SK-N-SH (cell line): ENCODE measurements around the gene CENPN. TPM values are rescaled to one million over a fixed set of nuclear protein-coding genes. Genes with fewer than 3 reads are reported as not detected.

Experiments used
- CTCF ChIA-PET: fragments of 300-600, 350-600 bp; formaldehyde crosslinking; extraction: SDS; loops from one replicate; lab custom pipeline; 2021; lab: Yijun Ruan, JAX
- POLR2A ChIA-PET: fragments of 350-600 bp; sonication (Branson Sonifier 250); formaldehyde crosslinking; extraction: SDS; loops from one replicate; lab custom pipeline; 2020; ENCODE audit warnings: antibody characterized with exemption, inconsistent platforms; lab: Yijun Ruan, JAX
- DNase-seq: peaks from one replicate; pipeline ENCODE4 v3.0.0; 2012
- H2AFZ ChIP-seq: fragments of 200-600 bp; sonication (generic); 2 replicates; pipeline ENCODE4 v1.8.1; 2016; ENCODE audit warnings: antibody characterized with exemption, mild to moderate bottlenecking, low read depth
- H3F3A ChIP-seq: fragments of 200-600 bp; sonication (generic); replicated peaks from 2 replicates; pipeline ENCODE3; 2016; ENCODE audit warnings: antibody characterized with exemption, mild to moderate bottlenecking; ENCODE audit not compliant: insufficient read depth
- H3K27ac ChIP-seq, 2 experiments: fragments of 200-500 bp in 1 of 2; fragments of 200-600 bp in 1 of 2; sonication (Bioruptor generic) in 1 of 2; sonication (generic), shearing (Covaris generic) in 1 of 2; 2 replicates each; pipeline versions ENCODE4 v1.5.1 to v1.6.1; 2014 to 2016; ENCODE audit warnings: low read depth in 2 of 2, inconsistent platforms in 1 of 2, low read length in 1 of 2, mild to moderate bottlenecking in 1 of 2, mixed read lengths in 1 of 2
- H3K27me3 ChIP-seq: fragments of 200-600 bp; sonication (generic), shearing (Covaris generic); 2 replicates; pipeline ENCODE4 v1.6.1; 2016; ENCODE audit warnings: mixed run types; ENCODE audit not compliant: insufficient read depth
- H3K36me3 ChIP-seq, 2 experiments: fragments of 200-500 bp in 1 of 2; fragments of 200-600 bp in 1 of 2; sonication (Bioruptor generic) in 1 of 2; sonication (generic) in 1 of 2; replicated peaks in 1 of 2; 2 replicates each; pipeline versions ENCODE3 to v1.5.1; 2014 to 2016; ENCODE audit warnings: low read length in 1 of 2, mild to moderate bottlenecking in 1 of 2; ENCODE audit not compliant: insufficient read depth in 2 of 2, control insufficient read depth in 1 of 2
- H3K4me1 ChIP-seq, 2 experiments: fragments of 200-500 bp in 1 of 2; fragments of 200-600 bp in 1 of 2; sonication (Bioruptor generic) in 1 of 2; sonication (generic), shearing (Covaris generic) in 1 of 2; 2 replicates each; pipeline versions ENCODE4 v1.5.1 to v1.6.1; 2014 to 2016; ENCODE audit warnings: low read depth in 1 of 2, low read length in 1 of 2, mixed run types in 1 of 2; ENCODE audit not compliant: insufficient read depth in 2 of 2, control insufficient read depth in 1 of 2
- H3K4me2 ChIP-seq: fragments of 200-600 bp; sonication (generic), shearing (Covaris generic); 2 replicates; pipeline ENCODE4 v1.6.1; 2017; ENCODE audit warnings: mixed run types
- H3K4me3 ChIP-seq, 2 experiments: fragments of 200-500 bp in 1 of 2; fragments of 200-600 bp in 1 of 2; sonication (Bioruptor generic) in 1 of 2; sonication (generic), shearing (Covaris generic) in 1 of 2; 2 replicates each; pipeline versions ENCODE4 v1.5.1 to v1.8.1; 2014 to 2016; ENCODE audit warnings: low read depth in 2 of 2, inconsistent platforms in 1 of 2, low read length in 1 of 2, mild to moderate bottlenecking in 1 of 2, mixed read lengths in 1 of 2, moderate library complexity in 1 of 2
- H3K79me2 ChIP-seq: fragments of 200-600 bp; sonication (generic); 2 replicates; pipeline ENCODE4 v1.8.1; 2017; ENCODE audit warnings: mild to moderate bottlenecking; ENCODE audit not compliant: insufficient read depth
- H3K9ac ChIP-seq: fragments of 200-600 bp; sonication (generic); 2 replicates; pipeline ENCODE4 v1.6.1; 2017; ENCODE audit warnings: mixed run types
- H3K9me2 ChIP-seq: fragments of 200-600 bp; sonication (generic); 2 replicates; pipeline ENCODE4 v1.6.1; 2017; ENCODE audit warnings: mixed run types
- H3K9me3 ChIP-seq: fragments of 200-600 bp; sonication (generic); 2 replicates; pipeline ENCODE4 v1.6.1; 2017; ENCODE audit warnings: mixed run types, mild to moderate bottlenecking, moderate library complexity
- H4K20me1 ChIP-seq: fragments of 200-600 bp; sonication (generic); 2 replicates; pipeline ENCODE4 v1.6.1; 2017; ENCODE audit warnings: mild to moderate bottlenecking, mixed run types; ENCODE audit not compliant: insufficient read depth
- CTCF ChIP-seq: fragments of 200-600 bp; sonication (generic); IDR thresholded peaks from 2 replicates; pipeline ENCODE4 v1.6.1; 2017; ENCODE audit warnings: antibody characterized with exemption, mild to moderate bottlenecking, moderate library complexity
- EP300 ChIP-seq, 2 experiments: IDR thresholded peaks; 2 replicates each; pipeline versions ENCODE4 v1.4.0 to v1.6.1; 2012; ENCODE audit warnings: borderline replicate concordance in 1 of 2, low read depth in 1 of 2, low read length in 1 of 2
- EZH2phosphoT487 ChIP-seq: fragments of 200-600 bp; sonication (generic); IDR thresholded peaks from 2 replicates; pipeline ENCODE4 v1.6.1; 2017; ENCODE audit warnings: low read depth, mixed run types, mild to moderate bottlenecking, antibody characterized with exemption, moderate library complexity, borderline replicate concordance
- FOSL2 ChIP-seq: IDR thresholded peaks from 2 replicates; pipeline ENCODE4 v1.4.0; 2012; ENCODE audit warnings: low read depth, mild to moderate bottlenecking, moderate library complexity, borderline replicate concordance
- GABPA ChIP-seq: IDR thresholded peaks from 2 replicates; pipeline ENCODE4 v1.4.0; 2012; ENCODE audit warnings: low read depth, mild to moderate bottlenecking
- MEF2A ChIP-seq: IDR thresholded peaks from 2 replicates; pipeline ENCODE4 v1.4.0; 2012; ENCODE audit warnings: low read depth, borderline replicate concordance
- MXI1 ChIP-seq: IDR thresholded peaks from 2 replicates; pipeline ENCODE4 v1.6.1; 2012; ENCODE audit warnings: mild to moderate bottlenecking, low read depth, low read length, improper control_type of control experiment
- NFIC ChIP-seq: IDR thresholded peaks from 2 replicates; pipeline ENCODE4 v1.4.0; 2012; ENCODE audit warnings: borderline replicate concordance
- NRF1 ChIP-seq: IDR thresholded peaks from 2 replicates; pipeline ENCODE4 v1.6.1; 2012; ENCODE audit warnings: low read depth, mild to moderate bottlenecking, low read length
- RAD21 ChIP-seq: IDR thresholded peaks from 2 replicates; pipeline ENCODE4 v1.6.1; 2012; ENCODE audit warnings: mild to moderate bottlenecking, low read length
- SIN3A ChIP-seq: IDR thresholded peaks from 2 replicates; pipeline ENCODE4 v1.6.1; 2012; ENCODE audit warnings: low read depth, mild to moderate bottlenecking, low read length, moderate library complexity, borderline replicate concordance
- TAF1 ChIP-seq: IDR thresholded peaks from 2 replicates; pipeline ENCODE4 v1.6.1; 2012; ENCODE audit warnings: low read depth, mild to moderate bottlenecking, low read length, moderate library complexity, borderline replicate concordance
- USF2 ChIP-seq: fragments of 150-350 bp; IDR thresholded peaks from 2 replicates; pipeline ENCODE4 v1.6.1; 2017; ENCODE audit warnings: antibody characterized with exemption, low read length, low read depth, borderline replicate concordance
- YY1 ChIP-seq: IDR thresholded peaks from 2 replicates; pipeline ENCODE4 v1.4.0; 2012; ENCODE audit warnings: low read depth, mild to moderate bottlenecking
- ZBTB33 ChIP-seq: IDR thresholded peaks from 2 replicates; pipeline ENCODE4 v1.4.0; 2012; ENCODE audit warnings: low read depth, borderline replicate concordance
- WGBS: methylation state at CpG from one replicate; pipeline ENCODE4 v1.1.6; 2017; ENCODE audit warnings: low lambda C conversion rate; 5-methylcytosine and 5-hydroxymethylcytosine counted together
- polyA plus RNA-seq, 3 experiments: library from polyadenylated mRNA; depleted of rRNA; stranded (reverse); fragments of >200 nt; gene quantifications; 2 replicates each; pipeline ENCODE4 v1.2.3, GENCODE V29; 2012

CENPN gene
- polyA plus RNA-seq, 1 of the 3 experiments (the other 2 are of a cell fraction), result 35.3 TPM

- TF ChIP-seq FOSL2, result no peak
Observed at GRCh38 chr16:81008505-81008789, 1.4 kb downstream of the CENPN start (continued).

GRCh38 chr16:81012974-81013373, 6.0 kb downstream of the CENPN start:
- no peak overlapping the region for H2AFZ ChIP-seq
- peaks cover 0 to 2% of the 10 kb centered on the region in 2 experiments; a peak in 1 of 4 replicates for H3K4me1 ChIP-seq
- no peaks in the 10 kb centered on the region for H3K27me3 ChIP-seq
- peaks cover 16 to 24% of the 10 kb centered on the region in 2 experiments for H3K36me3 ChIP-seq
- CTCF ChIA-PET, result no interaction called here
- H3K9me3 ChIP-seq, result no peaks in the 10 kb centered on the region
- no peak for DNase-seq
- H3F3A ChIP-seq, result peaks cover under 1% of the 10 kb centered on the region
- TF ChIP-seq SIN3A (no peak), GABPA (no peak), MEF2A (no peak), USF2 (no peak), CTCF (no peak), NRF1 (no peak), EZH2phosphoT487 (no peak), TAF1 (no peak), YY1 (no peak), EP300 (IDR thresholded peaks at IDR 0.05; ENCODE audit: borderline replicate concordance in 1 of 2, low read depth in 1 of 2, low read length in 1 of 2) (no peak), ZBTB33 (no peak), MXI1 (no peak), NFIC (no peak), RAD21 (no peak)
- no peak overlapping the region for H3K4me3 ChIP-seq
- no peak overlapping the region for H3K9ac ChIP-seq
- H3K9me2 ChIP-seq, result no peaks in the 10 kb centered on the region
- H3K27ac ChIP-seq, result no peak overlapping the region
- H3K79me2 ChIP-seq, result peaks cover 39% of the 10 kb centered on the region
- 0 out of 2 replicates have a peak, but pooled peaks cover 3% of the 10 kb centered on the region for H4K20me1 ChIP-seq
- no peak overlapping the region for H3K4me2 ChIP-seq
- POLR2A ChIA-PET, result no interaction called here
- WGBS, result 93% methylated on average over 3 of the region's 3 CpGs
